Endothelial cell of umbilical vein (primary cell): ENCODE results near the gene CLCN4. TPM values are rescaled to one million over a fixed set of nuclear protein-coding genes. Genes with fewer than 3 reads are reported as not detected.

Experiments used
- BruUV-seq: library from RNA; stranded (reverse); fragments of 400-500 nt; replicated peaks from 2 replicates; lab custom pipeline; 2021; lab: Mats Ljungman, UMichigan
- CTCF ChIA-PET: fragments of 300-600, 350-600 bp; sonication (Branson Sonifier 250); formaldehyde crosslinking; loops from one replicate; lab custom pipeline; 2021; ENCODE audit warnings: antibody characterized with exemption, inconsistent platforms; lab: Charles Lee
- POLR2A ChIA-PET: fragments of 300-600, 350-600 bp; sonication (Branson Sonifier 250); formaldehyde crosslinking; loops from one replicate; lab custom pipeline; 2021; ENCODE audit warnings: antibody characterized with exemption, inconsistent platforms; lab: Charles Lee
- DNase-seq: peaks from one replicate; pipeline ENCODE4 v3.0.0-alpha.2; 2011; ENCODE audit warnings: low read depth, low spot score
- FAIRE-seq: peaks from 2 replicates; lab custom pipeline; 2011; peaks lifted over from hg19 to GRCh38; lab: Jason Lieb, UNC
- H2AFZ ChIP-seq: 2 replicates; pipeline ENCODE4 v1.6.0; 2012; ENCODE audit warnings: low read depth, low read length, control low read depth, inconsistent platforms
- H3K27ac ChIP-seq: 2 replicates; pipeline ENCODE4 v1.5.1; 2011; ENCODE audit warnings: low read depth, mild to moderate bottlenecking, control low read depth, low read length, moderate library complexity; ENCODE audit not compliant: insufficient read depth
- H3K27me3 ChIP-seq, 2 experiments: 2 replicates each; pipeline versions ENCODE4 v1.6.0 to v1.6.1; 2011; ENCODE audit warnings: low read length in 2 of 2, mixed read lengths in 1 of 2; ENCODE audit not compliant: control insufficient read depth in 2 of 2, insufficient read depth in 2 of 2
- H3K36me3 ChIP-seq, 2 experiments: 2 replicates in 1 of 2; 3 replicates in 1 of 2; pipeline ENCODE4 v1.5.1; 2011; ENCODE audit warnings: low read length in 2 of 2, mild to moderate bottlenecking in 1 of 2, moderate library complexity in 1 of 2; ENCODE audit not compliant: control insufficient read depth in 2 of 2, insufficient read depth in 2 of 2; ENCODE audit errors: extremely low read depth in 1 of 2
- H3K4me1 ChIP-seq: 3 replicates; pipeline ENCODE4 v1.5.1; 2011; ENCODE audit warnings: mild to moderate bottlenecking, low read length; ENCODE audit not compliant: control insufficient read depth, insufficient read depth; ENCODE audit errors: extremely low read depth
- H3K4me2 ChIP-seq: 2 replicates; pipeline ENCODE4 v1.6.1; 2011; ENCODE audit warnings: low read length, control low read depth, mixed read lengths; ENCODE audit not compliant: insufficient read depth
- H3K4me3 ChIP-seq, 3 experiments: fragments of 200-600 bp in 1 of 3; sonication (generic), shearing (Covaris generic) in 1 of 3; replicated peaks in 1 of 3; 2 replicates each; pipeline ENCODE4 v1.5.1; 2011 to 2016; ENCODE audit warnings: control low read depth in 3 of 3, low read length in 3 of 3, mild to moderate bottlenecking in 2 of 3, inconsistent platforms in 1 of 3, low read depth in 1 of 3, moderate library complexity in 1 of 3; ENCODE audit not compliant: insufficient read depth in 1 of 3
- H3K79me2 ChIP-seq: 2 replicates; pipeline ENCODE4 v1.6.0; 2012; ENCODE audit warnings: low read length, inconsistent platforms; ENCODE audit not compliant: control insufficient read depth, insufficient read depth
- H3K9ac ChIP-seq: replicated peaks from 2 replicates; pipeline ENCODE3; 2011; ENCODE audit warnings: low read length, control low read depth; ENCODE audit not compliant: insufficient read depth; ENCODE audit errors: extremely low read depth
- H3K9me1 ChIP-seq: replicated peaks from 3 replicates; pipeline ENCODE4 v1.6.0; 2011; ENCODE audit warnings: mild to moderate bottlenecking, low read length; ENCODE audit not compliant: control insufficient read depth, insufficient read depth; ENCODE audit errors: extremely low read depth
- H3K9me3 ChIP-seq: replicated peaks from 2 replicates; pipeline ENCODE4 v1.5.1; 2012; ENCODE audit warnings: low read length, inconsistent platforms; ENCODE audit not compliant: control insufficient read depth, insufficient read depth
- H4K20me1 ChIP-seq: replicated peaks from 2 replicates; pipeline ENCODE3; 2011; ENCODE audit warnings: mild to moderate bottlenecking, low read length; ENCODE audit not compliant: control insufficient read depth, insufficient read depth; ENCODE audit errors: extremely low read depth
- EZH2 ChIP-seq: IDR thresholded peaks from 2 replicates; pipeline ENCODE4 v1.6.1; 2012; ENCODE audit warnings: borderline replicate concordance, low read depth, mild to moderate bottlenecking, moderate library complexity, low read length, inconsistent platforms; ENCODE audit not compliant: severe bottlenecking
- FOS ChIP-seq: IDR thresholded peaks from 2 replicates; pipeline ENCODE4 v1.6.1; 2011; ENCODE audit warnings: mild to moderate bottlenecking, low read length, moderate library complexity, borderline replicate concordance; ENCODE audit not compliant: insufficient read depth
- GATA2 ChIP-seq: IDR thresholded peaks from 2 replicates; pipeline ENCODE4 v1.7.0; 2011; ENCODE audit warnings: low read depth, mild to moderate bottlenecking, moderate library complexity, mixed read lengths, low read length; ENCODE audit not compliant: insufficient read length, insufficient read depth
- JUN ChIP-seq: IDR thresholded peaks from 2 replicates; pipeline ENCODE4 v1.6.1; 2011; ENCODE audit warnings: borderline replicate concordance, low read depth; ENCODE audit not compliant: insufficient read length, insufficient read depth
- MYC ChIP-seq: IDR thresholded peaks from one replicate; pipeline ENCODE4 v1.6.1; 2011; ENCODE audit warnings: mild to moderate bottlenecking, low read depth, low read length
- POLR2A ChIP-seq: IDR thresholded peaks from 2 replicates; pipeline ENCODE4 v1.6.1; 2012; ENCODE audit warnings: low read depth, mild to moderate bottlenecking, control low read depth, low read length
- POLR2AphosphoS5 ChIP-seq: IDR thresholded peaks from 2 replicates; pipeline ENCODE4 v1.6.1; 2012; ENCODE audit warnings: low read depth, mild to moderate bottlenecking, control low read depth, low read length, moderate library complexity; ENCODE audit not compliant: insufficient read depth
- dilution Hi-C: fragments of 300-500 bp; cut with MboI; formaldehyde crosslinking; loops from one replicate; pipeline ENCODE4 v1.15.0; 2019; ENCODE audit warnings: low sequenced_read_pairs; ENCODE audit not compliant: extremely low pct_ligation_motif_present
- intact Hi-C: fragments of 100-400 bp; cut with micrococcal nuclease; formaldehyde crosslinking; loops from one replicate; pipeline ENCODE4 v1.10.0; 2022
- polyA plus RNA-seq, 4 experiments: library from polyadenylated mRNA; depleted of rRNA in 3 of 4; stranded (reverse) in 3 of 4; unstranded in 1 of 4; fragments of >200 nt; gene quantifications; 2 replicates each; pipeline versions ENCODE4 v1.2.1 to v1.2.3, GENCODE V29; 2011 to 2012; ENCODE audit warnings: missing spikeins in 1 of 4
- total RNA-seq: library from RNA; stranded (reverse); gene quantifications from 2 replicates; pipeline ENCODE4 v1.2.3, GENCODE V29; 2021
- TF ChIP-seq, protein P1 (sequence below), 2 donors: IDR thresholded peaks; 1 replicate in 1 of 2; 2 replicates in 1 of 2; pipeline ENCODE4 v1.5.1; 2011; ENCODE audit warnings: low read length in 2 of 2, mild to moderate bottlenecking in 2 of 2, moderate library complexity in 2 of 2, control low read depth in 1 of 2, inconsistent platforms in 1 of 2, low read depth in 1 of 2; ENCODE audit not compliant: insufficient read depth in 1 of 2; ENCODE audit errors: extremely low read depth in 1 of 2
- TF ChIP-seq, protein P2 (sequence below): IDR thresholded peaks from 2 replicates; pipeline ENCODE4 v1.6.1; 2011; ENCODE audit not compliant: insufficient read depth, insufficient read length

Gene CLCN4
- total and polyA plus RNA-seq, 2 donors (not counting 3 experiments of a cell fraction or from before 2014, with no cell fraction given) = 7.6 to 19.8 TPM

DNA sequence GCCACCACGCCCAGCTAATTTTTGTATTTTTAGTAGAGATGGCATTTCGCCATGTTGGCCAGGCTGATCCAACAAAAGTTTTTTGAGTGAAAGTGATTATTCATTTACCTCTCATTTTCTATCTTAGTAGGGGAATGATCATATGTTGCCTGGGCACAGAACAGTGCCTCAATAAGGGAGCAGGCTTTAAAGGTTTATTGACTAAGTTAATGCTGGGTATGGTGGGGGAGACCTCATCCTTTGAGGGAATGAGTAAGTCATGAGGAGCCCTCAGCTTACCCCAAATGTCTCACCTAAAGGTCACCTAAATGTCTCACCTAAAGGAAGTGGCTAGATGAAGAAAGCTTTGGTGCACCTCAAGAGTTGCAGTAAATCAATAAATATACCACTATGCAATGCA, 109.0 kb downstream of the CLCN4 start:
- DNase-seq (no peak), FAIRE-seq (no peak)
- POLR2A ChIA-PET = no interaction called here
- Histone ChIP-seq H3K9me3 (no peaks in the 10 kb centered on the region), H3K27ac (no peak overlapping the region), H3K79me2 (no peaks in the 10 kb centered on the region), H3K9ac (no peak overlapping the region), H3K4me1 (no peaks in the 10 kb centered on the region), H3K36me3 (no peaks in the 10 kb centered on the region), H3K9me1 (no peaks in the 10 kb centered on the region), H3K4me2 (no peak overlapping the region), H3K4me3 (no peak overlapping the region), H2AFZ (no peak overlapping the region), H3K27me3 (peaks cover 0 to 3% of the 10 kb centered on the region in 2 experiments), H4K20me1 (no peaks in the 10 kb centered on the region)
- intact Hi-C loops = no loop called here
- no peak for TF ChIP-seq JUN
- TF ChIP-seq POLR2AphosphoS5 = no peak
- no peak for TF ChIP-seq EZH2
- no peak for TF ChIP-seq FOS
- no peak for TF ChIP-seq GATA2
- no peak for TF ChIP-seq MYC
- TF ChIP-seq, protein P1, sequence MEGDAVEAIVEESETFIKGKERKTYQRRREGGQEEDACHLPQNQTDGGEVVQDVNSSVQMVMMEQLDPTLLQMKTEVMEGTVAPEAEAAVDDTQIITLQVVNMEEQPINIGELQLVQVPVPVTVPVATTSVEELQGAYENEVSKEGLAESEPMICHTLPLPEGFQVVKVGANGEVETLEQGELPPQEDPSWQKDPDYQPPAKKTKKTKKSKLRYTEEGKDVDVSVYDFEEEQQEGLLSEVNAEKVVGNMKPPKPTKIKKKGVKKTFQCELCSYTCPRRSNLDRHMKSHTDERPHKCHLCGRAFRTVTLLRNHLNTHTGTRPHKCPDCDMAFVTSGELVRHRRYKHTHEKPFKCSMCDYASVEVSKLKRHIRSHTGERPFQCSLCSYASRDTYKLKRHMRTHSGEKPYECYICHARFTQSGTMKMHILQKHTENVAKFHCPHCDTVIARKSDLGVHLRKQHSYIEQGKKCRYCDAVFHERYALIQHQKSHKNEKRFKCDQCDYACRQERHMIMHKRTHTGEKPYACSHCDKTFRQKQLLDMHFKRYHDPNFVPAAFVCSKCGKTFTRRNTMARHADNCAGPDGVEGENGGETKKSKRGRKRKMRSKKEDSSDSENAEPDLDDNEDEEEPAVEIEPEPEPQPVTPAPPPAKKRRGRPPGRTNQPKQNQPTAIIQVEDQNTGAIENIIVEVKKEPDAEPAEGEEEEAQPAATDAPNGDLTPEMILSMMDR (IDR thresholded peaks at IDR 0.05; ENCODE audit: extremely low read depth in 1 of 2, insufficient read depth in 1 of 2, low read depth in 1 of 2, low read length in 2 of 2) = no peak
- TF ChIP-seq POLR2A = no peak
- TF ChIP-seq, protein P2, sequence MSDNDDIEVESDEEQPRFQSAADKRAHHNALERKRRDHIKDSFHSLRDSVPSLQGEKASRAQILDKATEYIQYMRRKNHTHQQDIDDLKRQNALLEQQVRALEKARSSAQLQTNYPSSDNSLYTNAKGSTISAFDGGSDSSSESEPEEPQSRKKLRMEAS = no peak
- CTCF ChIA-PET = no interaction called here
- BruUV-seq = no TSS peak
- dilution Hi-C loops = no loop called here
